KMS-11 (cell line): Measurements from ENCODE around the gene LCP2.

Source experiments
- H2AFZ ChIP-seq: fragments of 200-600 bp; sonication (generic); 2 replicates; pipeline ENCODE4 v1.6.1; 2016; ENCODE audit warnings: antibody characterized with exemption, mixed run types, low read depth
- H3K27ac ChIP-seq: fragments of 200-600 bp; sonication (generic); 2 replicates; pipeline ENCODE4 v1.6.1; 2016; ENCODE audit warnings: mild to moderate bottlenecking, mixed run types
- H3K27me3 ChIP-seq: fragments of 200-600 bp; sonication (generic); 2 replicates; pipeline ENCODE4 v1.6.1; 2017; ENCODE audit warnings: mild to moderate bottlenecking, low read depth, mixed run types, moderate library complexity; ENCODE audit not compliant: insufficient read depth
- H3K36me3 ChIP-seq: fragments of 200-600 bp; sonication (generic); 2 replicates; pipeline ENCODE4 v1.6.1; 2017; ENCODE audit warnings: mild to moderate bottlenecking, mixed run types; ENCODE audit not compliant: insufficient read depth
- H3K4me1 ChIP-seq: fragments of 200-600 bp; sonication (generic); 2 replicates; pipeline ENCODE4 v1.6.1; 2016; ENCODE audit warnings: mild to moderate bottlenecking, low read depth, mixed run types; ENCODE audit not compliant: poor library complexity, severe bottlenecking
- H3K4me2 ChIP-seq: fragments of 200-600 bp; sonication (generic); 2 replicates; pipeline ENCODE4 v1.7.0; 2016; ENCODE audit warnings: mild to moderate bottlenecking, mixed run types
- H3K4me3 ChIP-seq: fragments of 200-600 bp; sonication (generic); IDR thresholded peaks from 2 replicates; pipeline ENCODE4 v1.6.1; 2017; ENCODE audit warnings: low read depth, low read length, mixed read lengths; ENCODE audit not compliant: insufficient read depth
- H3K79me2 ChIP-seq: fragments of 200-600 bp; sonication (generic); 2 replicates; pipeline ENCODE4 v1.6.1; 2016; ENCODE audit warnings: low read depth, mixed run types; ENCODE audit not compliant: insufficient read depth
- H3K9ac ChIP-seq: fragments of 200-600 bp; sonication (generic); 2 replicates; pipeline ENCODE4 v1.6.1; 2016; ENCODE audit warnings: mild to moderate bottlenecking, mixed run types
- H4K20me1 ChIP-seq: fragments of 200-600 bp; sonication (generic); 2 replicates; pipeline ENCODE4 v1.6.1; 2016; ENCODE audit warnings: mild to moderate bottlenecking, mixed run types; ENCODE audit not compliant: insufficient read depth
- CTCF ChIP-seq: fragments of 200-600 bp; sonication (generic); conservative IDR thresholded peaks from 2 replicates; pipeline ENCODE4 v1.6.1; 2017; ENCODE audit warnings: low read depth, mild to moderate bottlenecking, antibody characterized with exemption, low read length, moderate library complexity, mixed read lengths

Gene LCP2

GRCh38 chr5:170301149-170301548 lies 3.6 kb upstream of the LCP2 start:
- Histone ChIP-seq H3K4me1 (no peaks in the 10 kb centered on the region), H4K20me1 (no peaks in the 10 kb centered on the region), H3K27me3 (no peaks in the 10 kb centered on the region), H3K9ac (no peak overlapping the region), H2AFZ (no peak overlapping the region), H3K4me2 (no peak overlapping the region), H3K27ac (no peak overlapping the region), H3K79me2 (no peaks in the 10 kb centered on the region), H3K36me3 (no peaks in the 10 kb centered on the region), H3K4me3 (no peak overlapping the region)
- TF ChIP-seq CTCF = no peak

GRCh38 chr5:170300361-170301013 lies 2.9 kb upstream of the LCP2 start:
- TF ChIP-seq CTCF = no peak
- H3K79me2 ChIP-seq = no peaks in the 10 kb centered on the region
- no peaks in the 10 kb centered on the region for H4K20me1 ChIP-seq
- H3K9ac ChIP-seq = no peak overlapping the region
- no peak overlapping the region for H3K4me3 ChIP-seq
- H3K27ac ChIP-seq = no peak overlapping the region
- no peaks in the 10 kb centered on the region for H3K36me3 ChIP-seq
- H3K4me2 ChIP-seq = no peak overlapping the region
- no peak overlapping the region for H2AFZ ChIP-seq
- H3K27me3 ChIP-seq = no peaks in the 10 kb centered on the region
- no peaks in the 10 kb centered on the region for H3K4me1 ChIP-seq

- Histone ChIP-seq H3K79me2 (no peaks in the 10 kb centered on the region), H3K9ac (no peak overlapping the region), H3K4me1 (no peaks in the 10 kb centered on the region), H3K4me3 (no peak overlapping the region), H4K20me1 (no peaks in the 10 kb centered on the region), H2AFZ (no peak overlapping the region), H3K36me3 (no peaks in the 10 kb centered on the region), H3K27ac (no peak overlapping the region), H3K4me2 (no peak overlapping the region), H3K27me3 (no peaks in the 10 kb centered on the region)
- no peak for TF ChIP-seq CTCF
Measured at GRCh38 chr5:170296935-170297588, 515 bp downstream of the LCP2 start.

- Histone ChIP-seq H3K4me1 (no peaks in the 10 kb centered on the region), H3K4me2 (no peak overlapping the region), H3K36me3 (no peaks in the 10 kb centered on the region), H3K27me3 (no peaks in the 10 kb centered on the region), H3K27ac (no peak overlapping the region), H3K79me2 (no peaks in the 10 kb centered on the region), H4K20me1 (no peaks in the 10 kb centered on the region), H3K4me3 (no peak overlapping the region), H3K9ac (no peak overlapping the region), H2AFZ (no peak overlapping the region)
- no peak for TF ChIP-seq CTCF
Measured at GRCh38 chr5:170296036-170296934, 1.3 kb downstream of the LCP2 start.
